HG02884 (cell line): ENCODE results near the gene LGR6.
"Not testable (repeated sequence)": the region's sequence is repeated elsewhere in the genome, so short reads cannot be mapped to it uniquely, and the experiment has no call there.

Source experiments
- ATAC-seq: cut with Tn5 transposase; IDR thresholded peaks from one replicate; pipeline ENCODE4 v1.9.1; 2021; ENCODE audit warnings: mild to moderate bottlenecking, moderate library complexity; ENCODE audit not compliant: unreplicated experiment

LGR6 gene

DNA sequence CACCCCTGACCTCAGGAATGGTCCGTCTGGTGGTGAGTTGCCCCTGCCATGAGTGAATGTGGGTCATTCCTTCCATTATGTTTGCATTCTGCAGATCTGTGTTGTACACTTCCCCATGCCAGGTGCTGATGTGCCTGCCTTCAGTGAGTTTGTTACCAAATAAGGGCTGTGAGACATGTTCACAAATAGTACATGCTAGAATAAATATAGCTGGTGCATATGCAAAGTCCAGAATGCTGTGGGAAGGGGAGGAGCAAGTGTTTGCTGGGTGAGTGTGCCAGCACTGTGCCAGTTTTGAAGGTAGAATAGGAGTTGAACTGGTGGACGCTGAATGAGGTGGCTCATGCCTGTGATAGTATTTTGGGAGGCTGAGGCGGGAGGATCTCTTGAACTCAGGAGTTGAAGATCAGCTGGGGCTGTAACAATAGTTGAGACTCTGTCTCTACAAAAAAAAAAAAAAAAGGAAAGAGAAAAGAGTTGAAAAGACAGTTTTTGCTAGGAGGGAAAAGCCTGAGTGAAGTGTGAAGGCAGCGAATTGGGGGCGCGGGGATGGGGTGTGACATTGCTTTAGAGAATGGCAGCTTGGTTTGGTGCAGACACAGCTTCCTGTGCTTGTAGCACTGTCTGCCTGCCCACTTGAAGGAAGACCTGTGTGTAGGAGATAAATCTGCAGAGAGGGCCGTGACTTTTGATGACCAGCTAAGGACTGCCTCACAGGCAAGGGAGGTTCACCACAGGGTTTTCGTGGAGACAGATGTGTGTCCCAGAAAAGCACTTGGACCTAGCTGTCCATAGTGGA, 61.1 kb downstream of the LGR6 start:
- no peak for ATAC-seq

DNA sequence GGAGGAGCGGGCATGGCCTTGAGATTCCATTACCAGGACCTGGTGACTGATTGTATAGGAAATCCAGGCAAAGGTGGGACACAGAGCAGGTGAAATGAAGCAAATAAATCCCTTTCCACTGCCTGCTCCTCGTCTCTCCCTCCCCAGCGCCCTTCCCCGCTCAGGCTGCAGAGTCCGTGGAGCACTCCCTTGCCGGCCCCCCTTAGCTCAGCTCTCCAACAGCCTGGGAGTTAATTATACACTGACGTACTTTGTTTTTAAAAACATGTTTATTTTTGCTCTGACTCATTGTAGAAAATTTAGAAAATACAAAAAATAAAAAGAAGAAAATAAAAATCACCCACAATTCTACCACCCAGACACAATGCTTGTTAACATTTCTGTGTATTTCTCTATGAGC, 61.7 kb downstream of the LGR6 start:
- ATAC-seq: no peak

DNA sequence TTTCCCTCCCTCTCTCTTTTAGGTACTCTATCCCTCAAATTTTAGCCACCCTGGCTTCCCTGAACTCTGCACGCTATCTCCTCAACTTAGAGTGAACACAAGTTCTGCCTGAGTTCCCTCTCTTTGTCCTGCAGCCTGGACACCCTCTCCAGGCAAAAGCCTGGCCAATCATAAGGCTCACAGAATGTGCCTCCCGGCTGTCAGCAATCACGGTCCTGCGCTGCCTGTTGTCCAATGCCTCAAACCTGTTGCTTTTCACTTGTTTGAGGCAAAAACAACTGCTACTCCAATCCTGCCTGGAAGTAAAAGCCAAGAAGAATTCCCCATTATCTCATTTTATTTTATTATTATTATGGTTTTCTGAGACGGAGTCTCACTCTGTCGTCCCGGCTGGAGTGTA, 66.1 kb downstream of the LGR6 start:
- ATAC-seq: no peak

DNA sequence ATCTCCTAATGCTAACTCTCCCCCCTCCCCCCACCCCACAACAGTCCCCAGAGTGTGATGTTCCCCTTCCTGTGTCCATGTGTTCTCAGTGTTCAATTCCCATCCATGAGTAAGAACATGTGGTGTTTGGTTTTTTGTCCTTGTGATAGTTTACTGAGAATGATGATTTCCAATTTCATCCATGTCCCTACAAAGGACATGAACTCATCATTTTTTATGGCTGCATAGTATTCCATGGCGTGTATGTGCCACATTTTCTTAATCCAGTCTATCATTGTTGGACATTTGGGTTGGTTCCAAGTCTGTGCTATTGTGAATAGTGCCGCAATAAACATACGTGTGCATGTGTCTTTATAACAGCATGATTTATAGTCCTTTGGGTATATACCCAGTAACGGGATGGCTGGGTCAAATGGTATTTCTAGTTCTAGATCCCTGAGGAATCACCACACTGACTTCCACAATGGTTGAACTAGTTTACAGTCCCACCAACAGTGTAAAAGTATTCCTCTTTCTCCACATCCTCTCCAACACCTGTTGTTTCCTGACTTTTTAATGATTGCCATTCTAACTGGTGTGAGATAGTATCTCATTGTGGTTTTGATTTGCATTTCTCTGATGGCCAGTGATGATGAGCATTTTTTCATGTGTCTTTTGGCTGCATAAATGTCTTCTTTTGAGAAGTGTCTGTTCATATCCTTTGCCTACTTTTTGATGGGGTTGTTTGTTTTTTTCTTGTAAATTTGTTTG, 67.8 kb downstream of the LGR6 start:
- ATAC-seq: not testable (repeated sequence)

DNA sequence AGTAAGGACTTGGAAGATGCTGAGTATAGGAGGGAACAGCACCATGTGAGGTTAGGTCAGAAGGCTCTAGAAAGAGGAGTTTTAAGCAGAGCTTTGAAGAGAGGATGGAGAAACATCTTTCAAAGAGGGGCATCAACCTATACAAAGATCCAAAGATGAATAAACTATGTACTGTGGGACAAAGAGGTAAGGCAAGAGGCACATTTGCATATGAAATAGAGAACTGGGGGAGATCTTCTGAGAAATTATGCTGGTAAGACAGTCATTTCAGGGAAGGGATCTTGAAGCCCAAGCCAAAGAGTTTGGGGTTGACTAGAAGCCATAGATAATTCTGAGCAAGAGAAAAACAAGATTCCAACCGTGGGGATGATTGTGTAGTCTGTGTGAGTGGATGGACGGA, 70.0 kb downstream of the LGR6 start:
- no peak for ATAC-seq

DNA sequence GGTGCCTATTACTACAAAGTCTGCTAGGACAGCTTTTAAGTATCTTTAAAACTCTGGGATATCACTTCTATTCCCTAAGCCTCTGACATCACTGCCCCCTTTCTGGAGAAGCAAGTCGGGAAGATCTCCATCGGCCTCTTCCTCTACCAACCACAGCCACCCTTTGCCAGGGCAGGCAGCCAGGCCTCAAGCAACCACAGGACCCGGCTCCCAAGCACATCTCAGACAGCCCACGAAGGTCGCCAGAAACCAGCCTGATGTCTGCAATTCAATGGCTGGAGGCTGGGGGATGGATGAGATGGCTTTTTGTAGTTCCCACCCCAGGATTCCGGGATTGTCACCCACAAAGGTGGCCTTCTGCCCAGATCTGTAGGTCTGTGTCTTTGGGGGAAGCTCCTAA, 70.7 kb downstream of the LGR6 start:
- no peak for ATAC-seq

DNA sequence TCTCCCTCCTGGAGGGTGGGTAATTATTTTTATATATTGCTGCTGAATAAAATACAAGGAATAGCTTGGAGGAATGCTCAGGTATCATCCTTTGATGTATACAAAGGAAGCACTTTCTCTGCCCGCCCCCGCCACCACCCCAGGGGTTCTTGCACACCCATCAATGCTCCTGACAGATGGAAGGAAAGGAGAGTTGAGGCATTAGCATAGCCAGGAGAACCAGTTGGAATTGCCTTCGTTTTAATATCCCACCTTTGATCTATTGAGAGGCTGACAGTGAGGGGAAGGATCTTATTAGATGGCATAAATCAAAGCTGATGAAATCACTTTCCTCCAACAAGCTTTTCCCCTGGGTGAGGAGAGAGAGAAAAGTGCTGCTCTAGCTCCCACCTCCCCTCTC, 71.1 kb downstream of the LGR6 start:
- no peak for ATAC-seq

DNA sequence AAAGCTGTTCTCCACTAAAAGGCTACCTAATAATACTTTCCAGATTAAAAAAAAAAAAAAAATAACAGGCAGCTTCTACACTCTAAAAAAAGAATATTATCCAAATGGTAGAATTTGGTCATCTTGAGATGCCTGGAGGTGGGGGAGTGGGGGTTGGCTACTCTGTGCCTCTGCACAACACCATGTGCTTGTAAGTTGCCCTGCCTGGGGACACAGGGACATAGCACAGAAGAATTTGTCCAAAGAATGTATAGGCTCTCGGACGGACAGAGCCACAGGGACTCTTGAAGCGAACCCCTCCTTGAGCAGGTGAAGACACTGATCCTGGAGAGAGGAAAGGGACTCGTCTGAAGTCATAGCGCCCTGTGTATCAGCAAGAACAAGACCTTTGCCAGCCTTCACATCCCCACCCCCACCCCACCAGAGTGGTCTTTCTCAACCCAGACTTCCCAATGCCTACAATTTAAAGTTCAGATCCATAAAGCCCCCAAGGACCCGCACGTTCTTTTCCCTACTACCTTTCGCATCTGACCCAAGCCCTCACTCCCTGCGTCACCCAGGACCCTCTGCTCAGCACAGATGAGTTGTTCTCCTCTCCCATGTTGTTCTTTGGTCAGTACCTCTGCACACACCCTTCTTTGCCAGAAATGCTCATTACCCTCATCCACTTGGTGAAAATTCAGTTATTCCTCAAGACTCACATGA, 72.6 kb downstream of the LGR6 start:
- no peak for ATAC-seq

DNA sequence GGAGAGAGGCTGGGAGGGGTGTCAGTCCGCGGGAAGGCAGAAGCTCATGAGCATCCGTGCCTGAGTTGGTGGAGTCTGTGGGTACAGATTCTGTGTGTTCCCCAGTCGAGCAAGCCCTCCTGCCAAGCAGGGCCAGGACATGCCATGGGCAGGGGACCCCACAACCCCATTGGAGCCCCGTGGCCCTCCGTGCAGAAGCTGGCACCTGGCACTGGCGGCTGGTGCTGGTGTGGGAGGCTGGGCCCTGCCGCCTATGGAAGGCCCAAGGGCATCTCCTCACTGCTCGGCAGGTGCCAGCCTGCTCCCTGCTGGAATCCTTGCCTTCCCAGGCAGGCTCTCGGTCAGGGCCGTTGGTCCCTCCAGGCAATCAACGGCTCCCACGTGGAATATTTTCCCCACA, 74.4 kb downstream of the LGR6 start:
- no peak for ATAC-seq

DNA sequence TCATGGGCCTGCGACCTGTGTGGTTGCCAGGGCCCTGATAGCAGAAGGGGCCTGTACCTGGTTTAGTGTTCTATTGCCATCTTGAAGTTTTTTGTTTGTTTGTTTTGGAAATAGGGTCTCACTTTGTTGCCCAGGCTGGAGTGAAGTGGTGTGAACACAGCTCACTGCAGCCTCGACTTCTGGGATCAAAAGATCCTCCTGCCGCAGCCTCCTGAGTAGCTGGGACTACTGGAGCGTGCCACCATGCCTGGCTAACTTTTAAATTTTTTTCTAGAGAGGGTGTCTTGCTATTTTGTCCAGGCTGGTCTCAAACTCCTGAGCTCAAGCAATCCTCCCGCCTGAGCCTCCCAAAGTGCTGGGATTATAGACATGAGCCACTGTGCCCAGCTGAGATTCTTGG, 75.2 kb downstream of the LGR6 start:
- no peak for ATAC-seq

DNA sequence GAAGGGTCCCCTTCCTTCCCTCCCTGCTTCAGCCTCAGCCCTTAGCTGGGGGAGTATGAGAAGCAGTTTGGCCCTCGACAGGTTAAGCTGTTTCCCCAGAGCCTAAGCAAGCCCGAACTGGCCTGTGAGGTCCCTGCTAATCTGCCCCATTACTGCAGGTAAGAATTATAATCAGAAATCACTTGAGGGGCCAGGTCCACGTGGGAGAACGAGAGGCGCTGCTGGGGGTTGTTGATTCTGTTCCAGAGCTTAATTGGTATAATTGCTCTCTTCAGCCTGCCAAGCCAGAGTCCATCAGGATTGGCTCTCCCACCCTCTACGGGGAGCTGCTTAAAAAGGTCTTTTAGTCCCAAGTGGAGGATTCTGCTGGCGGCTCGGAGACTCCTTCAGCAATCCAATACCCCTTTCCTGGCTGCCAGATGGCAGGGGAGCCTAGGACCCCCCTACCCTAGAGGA, 77.3 kb downstream of the LGR6 start:
- no peak for ATAC-seq

DNA sequence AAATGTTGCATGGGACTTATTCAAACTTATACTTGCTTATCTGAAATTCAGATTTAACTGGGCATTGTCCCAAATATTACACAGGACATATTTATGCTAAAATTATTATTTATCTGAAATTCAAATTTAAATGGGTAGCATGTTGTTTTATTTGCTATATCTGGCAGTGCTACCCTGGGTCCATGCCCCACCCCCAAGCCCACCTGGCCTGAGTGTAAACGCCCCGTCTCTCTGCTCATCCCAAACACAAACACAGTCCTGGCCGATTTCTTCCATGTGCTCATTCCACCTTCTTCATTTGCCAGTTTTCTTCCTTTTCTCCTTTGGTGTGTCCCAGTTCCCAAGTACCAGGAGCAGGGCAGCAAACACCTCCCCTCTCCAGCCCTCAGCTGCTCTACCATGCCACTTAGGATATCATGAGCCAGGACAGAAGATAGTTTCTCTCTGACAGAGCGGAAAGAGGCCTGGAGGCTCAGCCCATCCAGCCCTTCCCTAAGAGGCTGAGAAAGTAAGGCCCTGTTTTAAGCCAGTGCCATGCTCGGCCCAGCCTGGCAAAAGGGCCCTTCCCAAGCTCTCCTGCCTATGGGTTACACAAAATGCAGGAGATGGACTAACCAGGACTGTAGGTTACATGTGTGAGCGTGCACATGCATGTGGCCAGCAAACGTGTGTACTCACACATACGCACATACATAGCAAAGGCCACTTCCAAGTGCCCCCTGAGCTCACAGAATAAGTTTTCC, 78.7 kb downstream of the LGR6 start:
- no peak for ATAC-seq

DNA sequence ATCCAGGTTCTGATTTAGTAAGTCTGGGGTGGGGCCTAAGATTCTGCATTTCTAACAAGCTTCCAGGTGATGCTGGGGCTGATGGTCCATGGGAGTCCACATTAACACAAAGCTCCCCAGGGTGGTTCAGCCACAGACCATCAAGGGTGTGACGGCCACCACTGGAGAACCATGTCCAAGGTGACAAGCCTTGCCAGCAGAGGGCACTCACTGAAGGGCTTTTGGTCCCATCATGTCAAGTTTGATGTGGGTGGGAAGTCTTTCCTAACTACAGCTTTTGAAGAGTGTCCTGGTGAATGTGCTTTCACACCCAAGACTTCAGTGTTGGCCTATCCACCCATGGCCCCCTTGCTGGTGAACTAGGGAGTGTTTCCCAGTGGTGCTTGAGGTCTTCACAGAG, 81.0 kb downstream of the LGR6 start:
- ATAC-seq: no peak

DNA sequence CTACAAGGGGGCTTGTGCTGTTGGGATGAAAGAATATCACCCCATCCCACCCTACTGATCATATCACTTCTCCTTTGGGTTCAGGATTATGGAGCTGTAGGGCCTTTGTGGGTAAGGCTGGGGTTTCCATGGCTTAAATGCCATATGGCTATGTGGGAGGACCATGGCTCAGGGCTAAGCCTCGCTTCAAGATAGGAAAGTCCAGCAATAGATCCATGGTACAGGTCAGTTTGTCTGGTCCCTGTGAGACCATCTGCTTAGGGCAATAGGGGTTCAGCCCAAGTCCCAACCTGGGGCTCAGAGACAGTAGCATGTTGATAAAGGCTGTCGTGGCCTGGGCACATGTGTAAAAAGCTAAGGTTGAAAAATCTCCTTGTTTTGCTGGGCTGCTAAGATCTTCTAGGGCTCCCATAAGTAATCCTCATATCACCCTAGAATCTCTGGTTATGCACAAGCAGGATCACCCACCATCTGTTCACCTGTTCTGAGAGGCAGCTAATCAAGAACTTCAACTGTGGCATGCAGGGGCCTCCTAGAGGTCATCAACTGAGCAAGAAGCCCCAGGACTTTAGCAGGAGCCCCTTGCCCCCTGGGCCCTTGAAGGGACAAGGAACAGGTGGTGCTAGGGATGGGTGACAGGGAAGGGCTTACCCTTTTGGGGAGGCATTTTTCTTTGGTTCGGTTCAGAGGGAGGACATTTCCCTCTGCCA, 81.6 kb downstream of the LGR6 start:
- no peak for ATAC-seq

DNA sequence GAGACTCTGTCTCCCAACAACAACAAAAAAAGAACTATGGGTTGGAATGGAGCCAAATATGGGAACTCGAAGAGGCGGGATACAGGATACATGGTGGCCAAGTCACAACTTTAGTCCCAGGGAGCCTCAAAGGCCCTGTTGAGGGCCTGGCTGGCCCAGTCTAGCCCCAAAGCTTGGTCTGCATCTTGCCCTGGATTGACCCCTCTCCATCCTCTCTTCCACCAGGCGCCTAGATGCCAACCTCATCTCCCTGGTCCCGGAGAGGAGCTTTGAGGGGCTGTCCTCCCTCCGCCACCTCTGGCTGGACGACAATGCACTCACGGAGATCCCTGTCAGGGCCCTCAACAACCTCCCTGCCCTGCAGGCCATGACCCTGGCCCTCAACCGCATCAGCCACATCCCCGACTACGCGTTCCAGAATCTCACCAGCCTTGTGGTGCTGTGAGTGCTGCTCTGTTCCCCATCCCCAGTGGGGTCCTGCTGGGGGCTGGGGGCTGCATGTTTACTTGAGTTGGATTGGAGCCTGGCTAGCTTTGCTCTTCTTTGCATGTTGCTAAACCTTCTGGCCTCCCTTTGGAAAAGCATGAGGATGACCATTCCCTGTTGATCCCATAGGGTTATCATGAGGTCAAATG, 82.6 kb downstream of the LGR6 start:
- ATAC-seq: no peak

DNA sequence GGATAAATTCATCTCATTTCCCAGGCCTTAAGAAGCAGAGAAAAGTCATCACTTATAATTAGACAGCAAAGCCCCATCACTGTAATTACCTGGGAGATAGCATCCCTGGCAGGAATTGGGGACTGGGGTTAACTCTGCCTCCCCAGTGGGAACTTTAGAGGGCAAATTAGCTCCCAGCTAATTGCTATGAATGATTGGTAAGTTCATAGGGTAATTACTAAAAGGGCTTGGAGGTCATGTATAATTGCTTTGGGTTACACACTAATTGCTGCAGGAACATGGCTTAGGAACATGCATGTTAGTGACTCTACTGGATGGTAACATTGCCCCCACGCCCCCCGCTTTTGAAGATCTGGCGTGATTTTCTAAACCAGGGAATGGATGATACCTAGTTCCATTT, 83.3 kb downstream of the LGR6 start:
- no peak for ATAC-seq

DNA sequence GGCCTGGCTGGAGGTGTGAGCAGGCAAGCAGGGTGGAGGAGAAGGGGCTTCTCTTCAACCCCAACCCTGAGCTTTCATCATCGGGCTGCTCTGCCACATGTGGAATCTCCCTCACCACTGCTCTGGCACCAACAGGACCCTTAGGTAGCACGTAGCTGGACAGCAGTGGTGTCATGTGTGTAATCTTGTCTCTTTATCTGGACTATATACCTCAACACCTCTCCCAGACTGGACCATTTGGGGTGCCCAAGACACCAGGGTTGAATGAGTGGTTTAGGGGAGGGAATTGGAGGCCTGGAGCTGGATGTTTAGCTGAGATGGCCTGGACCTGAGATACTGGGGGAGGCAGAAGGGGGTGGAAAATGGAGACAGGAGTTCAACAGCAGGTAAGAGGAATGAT, 85.2 kb downstream of the LGR6 start:
- ATAC-seq: no peak

DNA sequence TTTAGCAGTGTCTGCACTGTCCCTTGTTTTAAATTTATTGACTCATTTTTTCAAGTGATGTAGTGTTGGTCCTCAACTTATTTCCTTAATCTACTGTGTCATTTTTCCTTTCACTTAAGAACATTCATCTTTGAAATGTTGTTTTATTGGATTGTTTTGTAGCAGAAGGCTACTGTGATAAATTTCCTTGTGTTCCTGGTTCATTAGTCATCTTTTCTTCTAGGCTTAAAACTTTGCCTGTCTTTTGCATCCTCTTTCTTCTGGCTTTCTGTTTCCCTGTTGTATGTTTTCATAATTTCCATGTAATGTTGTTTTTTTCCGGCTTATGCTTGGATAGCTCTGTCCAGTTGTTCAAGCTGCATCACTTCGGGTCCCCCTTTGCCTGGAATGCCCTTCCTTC, 86.2 kb downstream of the LGR6 start:
- no peak for ATAC-seq

DNA sequence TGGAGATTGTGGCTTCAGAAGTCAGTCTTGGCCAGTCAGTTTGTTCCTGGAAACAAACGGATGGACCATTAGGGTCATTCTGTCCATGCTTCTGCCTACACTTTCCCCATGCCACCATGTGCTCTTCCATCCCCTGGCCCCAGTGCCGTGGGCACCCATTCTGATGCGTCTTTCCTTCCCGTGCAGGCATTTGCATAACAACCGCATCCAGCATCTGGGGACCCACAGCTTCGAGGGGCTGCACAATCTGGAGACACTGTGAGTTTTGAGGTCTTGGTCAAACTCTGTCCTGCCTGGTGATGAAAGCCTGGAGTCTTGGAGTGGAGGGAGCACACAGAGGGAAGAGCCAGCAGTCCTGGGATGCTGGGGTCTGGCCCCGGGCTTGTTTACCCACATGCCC, 87.0 kb downstream of the LGR6 start:
- no peak for ATAC-seq
